ENCODE measurements around the gene OR52N4. TPM values are rescaled to one million over a fixed set of nuclear protein-coding genes. Genes with fewer than 3 reads are reported as not detected.

The OR52N4 gene
- total and polyA plus RNA-seq, 2 of the 8 experiments (the other 6 are each of a cell fraction or from before 2014, with no cell fraction given): 3.7 TPM; not detected in 1

GRCh38 chr11:5796541-5796940 is 42.5 kb downstream of the OR52N4 start (continued):
- no peak for TF ChIP-seq CHD7 (IDR thresholded peaks at IDR 0.05; ENCODE audit: insufficient replicate concordance, low read length)
- TF ChIP-seq MAFK (IDR thresholded peaks at IDR 0.05; ENCODE audit: low read depth, low read length): no peak
- TF ChIP-seq SRF (IDR thresholded peaks at IDR 0.05; ENCODE audit: low read depth, low read length): no peak
- no peak for TF ChIP-seq TBP (IDR thresholded peaks at IDR 0.05; ENCODE audit: low read depth, low read length)
- no peak for TF ChIP-seq SUZ12 (IDR thresholded peaks at IDR 0.05; ENCODE audit: low read length)
- no peak for TF ChIP-seq GTF2F1 (IDR thresholded peaks at IDR 0.05; ENCODE audit: borderline replicate concordance, low read depth, low read length)
- TF ChIP-seq EGR1 (IDR thresholded peaks at IDR 0.05; ENCODE audit: borderline replicate concordance, low read depth, low read length): no peak
- TF ChIP-seq YY1 (IDR thresholded peaks at IDR 0.05; ENCODE audit: low read depth, low read length): no peak
- no peak for TF ChIP-seq EP300 (IDR thresholded peaks at IDR 0.05; ENCODE audit: borderline replicate concordance in 1 of 2, low read depth in 2 of 2, low read length in 2 of 2)

All from H1 (cell line).